OCI-LY1 (cell line): ENCODE data around the gene CDH13.

Source experiments
- H2AFZ ChIP-seq: fragments of 200-600 bp; sonication (generic), shearing (Covaris generic); 2 replicates; pipeline ENCODE4 v1.6.0; 2014; ENCODE audit warnings: antibody characterized with exemption, mild to moderate bottlenecking, low read length
- H3F3A ChIP-seq: fragments of 200-600 bp; sonication (generic), shearing (Covaris generic); 2 replicates; pipeline ENCODE4 v1.6.0; 2014; ENCODE audit warnings: mild to moderate bottlenecking, antibody characterized with exemption, low read length, moderate library complexity; ENCODE audit not compliant: insufficient read depth
- H3K27ac ChIP-seq: fragments of 200-600 bp; sonication (generic); 2 replicates; pipeline ENCODE4 v1.5.1; 2014; ENCODE audit warnings: low read length, mixed run types, mild to moderate bottlenecking, low read depth; ENCODE audit not compliant: poor library complexity, severe bottlenecking
- H3K27me3 ChIP-seq: fragments of 200-600 bp; sonication (generic); 2 replicates; pipeline ENCODE4 v1.6.0; 2014; ENCODE audit warnings: antibody characterized with exemption, mild to moderate bottlenecking, low read length, moderate library complexity; ENCODE audit not compliant: insufficient read depth
- H3K36me3 ChIP-seq: fragments of 200-600 bp; sonication (generic); 2 replicates; pipeline ENCODE4 v1.6.1; 2014; ENCODE audit warnings: mild to moderate bottlenecking, antibody characterized with exemption, low read length, moderate library complexity, mixed read lengths; ENCODE audit not compliant: insufficient read depth
- H3K4me1 ChIP-seq: fragments of 200-600 bp; sonication (generic); 2 replicates; pipeline ENCODE4 v1.5.1; 2014; ENCODE audit warnings: mild to moderate bottlenecking, low read length, moderate library complexity; ENCODE audit not compliant: insufficient read depth, severe bottlenecking
- H3K4me2 ChIP-seq: fragments of 200-600 bp; sonication (generic), shearing (Covaris generic); 2 replicates; pipeline ENCODE4 v1.6.1; 2014; ENCODE audit warnings: low read length
- H3K4me3 ChIP-seq: fragments of 200-600 bp; sonication (generic); 2 replicates; pipeline ENCODE4 v1.5.1; 2014; ENCODE audit warnings: low read length, low read depth, mild to moderate bottlenecking, mixed read lengths; ENCODE audit not compliant: poor library complexity, severe bottlenecking
- H3K79me2 ChIP-seq: fragments of 200-600 bp; shearing (Covaris generic); 2 replicates; pipeline ENCODE4 v1.6.1; 2016; ENCODE audit warnings: mixed run types, low read length, mixed read lengths; ENCODE audit not compliant: insufficient read depth
- H3K9ac ChIP-seq: fragments of 200-600 bp; sonication (generic), shearing (Covaris generic); 2 replicates; pipeline ENCODE4 v1.6.1; 2014; ENCODE audit warnings: mild to moderate bottlenecking, low read length, mixed read lengths
- H3K9me2 ChIP-seq: fragments of 200-600 bp; sonication (generic), shearing (Covaris generic); 2 replicates; pipeline ENCODE4 v1.6.1; 2014; ENCODE audit warnings: low read depth, mild to moderate bottlenecking, low read length, mixed read lengths
- H3K9me3 ChIP-seq: fragments of 200-600 bp; shearing (Covaris generic); 2 replicates; pipeline ENCODE4 v1.6.1; 2014; ENCODE audit warnings: low read length, mixed read lengths
- H4K20me1 ChIP-seq: fragments of 200-600 bp; sonication (generic), shearing (Covaris generic); 2 replicates; pipeline ENCODE4 v1.6.0; 2016; ENCODE audit warnings: mild to moderate bottlenecking, low read length; ENCODE audit not compliant: insufficient read depth
- EZH2 ChIP-seq: fragments of 200-600 bp; sonication (generic), shearing (Covaris generic); IDR thresholded peaks from 2 replicates; pipeline ENCODE4 v1.8.0; 2017; ENCODE audit warnings: borderline replicate concordance, mixed run types, mild to moderate bottlenecking, antibody characterized with exemption, low read length, moderate library complexity, mixed read lengths
- TF ChIP-seq, protein P1 (sequence below): fragments of 200-600 bp; sonication (generic), shearing (Covaris generic); IDR thresholded peaks from 2 replicates; pipeline ENCODE4 v1.5.1; 2017; ENCODE audit warnings: mild to moderate bottlenecking, antibody characterized with exemption, low read length, moderate library complexity, mixed read lengths

Gene CDH13

DNA sequence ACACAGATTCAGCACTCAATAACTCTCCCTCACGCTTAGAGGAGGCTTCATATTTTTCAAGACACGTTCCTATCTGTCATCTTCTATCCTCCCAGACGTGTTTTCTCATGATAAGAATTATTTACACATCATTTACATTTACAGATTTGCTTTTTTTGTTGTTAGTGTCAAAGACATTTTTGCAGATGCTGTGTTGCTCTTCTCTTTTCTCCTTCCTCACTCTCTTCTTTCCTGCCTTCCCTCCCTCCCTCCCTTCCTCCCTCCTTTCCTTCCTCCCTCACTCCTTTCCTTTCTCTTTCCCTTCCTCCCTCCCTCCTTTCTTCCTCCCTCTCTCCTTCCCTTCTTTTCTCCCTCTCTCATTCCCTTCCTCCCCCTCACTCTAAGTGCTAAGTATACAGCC, 643.9 kb downstream of the CDH13 start:
- H3K4me2 ChIP-seq, result no peak overlapping the region
- no peaks in the 10 kb centered on the region for H3F3A ChIP-seq
- no peaks in the 10 kb centered on the region for H4K20me1 ChIP-seq
- H3K79me2 ChIP-seq, result no peaks in the 10 kb centered on the region
- H2AFZ ChIP-seq, result no peak overlapping the region
- H3K27me3 ChIP-seq, result no peaks in the 10 kb centered on the region
- H3K4me1 ChIP-seq, result no peaks in the 10 kb centered on the region
- H3K9ac ChIP-seq, result no peak overlapping the region
- H3K9me2 ChIP-seq, result no peaks in the 10 kb centered on the region
- TF ChIP-seq EZH2, result no peak
- TF ChIP-seq, protein P1, sequence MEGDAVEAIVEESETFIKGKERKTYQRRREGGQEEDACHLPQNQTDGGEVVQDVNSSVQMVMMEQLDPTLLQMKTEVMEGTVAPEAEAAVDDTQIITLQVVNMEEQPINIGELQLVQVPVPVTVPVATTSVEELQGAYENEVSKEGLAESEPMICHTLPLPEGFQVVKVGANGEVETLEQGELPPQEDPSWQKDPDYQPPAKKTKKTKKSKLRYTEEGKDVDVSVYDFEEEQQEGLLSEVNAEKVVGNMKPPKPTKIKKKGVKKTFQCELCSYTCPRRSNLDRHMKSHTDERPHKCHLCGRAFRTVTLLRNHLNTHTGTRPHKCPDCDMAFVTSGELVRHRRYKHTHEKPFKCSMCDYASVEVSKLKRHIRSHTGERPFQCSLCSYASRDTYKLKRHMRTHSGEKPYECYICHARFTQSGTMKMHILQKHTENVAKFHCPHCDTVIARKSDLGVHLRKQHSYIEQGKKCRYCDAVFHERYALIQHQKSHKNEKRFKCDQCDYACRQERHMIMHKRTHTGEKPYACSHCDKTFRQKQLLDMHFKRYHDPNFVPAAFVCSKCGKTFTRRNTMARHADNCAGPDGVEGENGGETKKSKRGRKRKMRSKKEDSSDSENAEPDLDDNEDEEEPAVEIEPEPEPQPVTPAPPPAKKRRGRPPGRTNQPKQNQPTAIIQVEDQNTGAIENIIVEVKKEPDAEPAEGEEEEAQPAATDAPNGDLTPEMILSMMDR, result no peak
- no peaks in the 10 kb centered on the region for H3K9me3 ChIP-seq
- no peaks in the 10 kb centered on the region for H3K36me3 ChIP-seq
- H3K27ac ChIP-seq, result no peak overlapping the region
- no peak overlapping the region for H3K4me3 ChIP-seq

DNA sequence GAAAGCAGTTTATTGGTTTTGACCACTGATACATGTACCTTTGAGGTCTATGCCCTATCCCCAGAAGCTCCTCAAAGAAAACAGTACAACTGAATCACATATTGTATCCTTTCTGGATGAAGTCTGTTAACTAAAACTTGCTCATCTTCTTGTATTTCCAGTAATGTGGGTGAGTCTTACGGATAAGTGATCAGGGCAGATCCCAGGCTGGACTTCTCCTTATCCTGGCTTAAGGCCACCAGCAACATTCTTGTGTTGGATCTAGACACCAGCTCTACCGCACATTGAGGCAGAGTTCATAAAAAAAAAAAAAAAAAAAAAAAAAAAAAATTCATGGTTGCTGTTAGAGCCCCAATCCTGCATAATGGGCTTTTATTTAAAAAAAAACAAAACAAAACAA, 644.4 kb downstream of the CDH13 start:
- no peaks in the 10 kb centered on the region for H3F3A ChIP-seq
- H3K79me2 ChIP-seq, result no peaks in the 10 kb centered on the region
- no peaks in the 10 kb centered on the region for H3K9me3 ChIP-seq
- H3K9me2 ChIP-seq, result no peaks in the 10 kb centered on the region
- no peaks in the 10 kb centered on the region for H4K20me1 ChIP-seq
- H3K9ac ChIP-seq, result no peak overlapping the region
- H3K4me1 ChIP-seq, result no peaks in the 10 kb centered on the region
- H3K36me3 ChIP-seq, result no peaks in the 10 kb centered on the region
- H2AFZ ChIP-seq, result no peak overlapping the region
- no peak overlapping the region for H3K27ac ChIP-seq
- no peaks in the 10 kb centered on the region for H3K27me3 ChIP-seq
- H3K4me2 ChIP-seq, result no peak overlapping the region
- TF ChIP-seq, protein P1, result no peak
- TF ChIP-seq EZH2, result no peak
- no peak overlapping the region for H3K4me3 ChIP-seq

DNA sequence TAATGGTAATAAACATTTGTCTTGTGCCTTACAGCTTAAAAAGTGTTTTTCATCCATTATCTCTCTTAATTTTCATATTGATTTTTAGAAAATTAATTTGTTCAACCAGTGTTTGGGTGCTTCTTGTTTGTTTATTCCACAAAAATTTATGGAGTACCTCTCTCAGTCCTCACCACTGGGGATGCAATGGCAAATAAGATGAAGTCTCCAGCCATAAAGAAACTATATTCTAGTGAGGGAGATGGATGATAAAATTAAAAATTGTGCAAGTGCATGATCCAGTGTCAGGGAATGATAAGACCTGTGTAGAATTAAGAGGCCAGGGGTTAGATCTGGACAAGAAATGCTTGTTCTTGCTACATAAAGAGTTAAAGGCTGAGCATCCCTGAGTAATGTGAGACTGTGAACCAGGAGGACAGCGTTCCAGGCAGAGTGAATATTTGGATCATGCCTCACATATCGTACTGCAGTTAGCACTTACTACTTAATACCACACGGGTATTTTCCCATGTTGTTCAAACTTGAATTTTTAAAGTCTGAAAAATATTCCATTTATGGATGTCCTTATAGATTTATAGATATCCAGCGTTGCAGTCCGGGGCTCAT, 645.3 kb downstream of the CDH13 start:
- Histone ChIP-seq H3K9ac (no peak overlapping the region), H3K4me1 (no peaks in the 10 kb centered on the region), H3F3A (no peaks in the 10 kb centered on the region), H2AFZ (no peak overlapping the region), H3K27me3 (no peaks in the 10 kb centered on the region), H3K9me3 (no peaks in the 10 kb centered on the region), H3K27ac (no peak overlapping the region), H3K4me3 (no peak overlapping the region), H3K9me2 (no peaks in the 10 kb centered on the region), H3K79me2 (no peaks in the 10 kb centered on the region), H3K4me2 (no peak overlapping the region), H3K36me3 (no peaks in the 10 kb centered on the region), H4K20me1 (no peaks in the 10 kb centered on the region)
- TF ChIP-seq, protein P1, result no peak
- no peak for TF ChIP-seq EZH2
